Measurements from ENCODE around the gene SLC35D1. TPM values are rescaled to one million over a fixed set of nuclear protein-coding genes. Genes with fewer than 3 reads are reported as not detected.

Gene SLC35D1
- total RNA-seq, 4 donors from 2014 or later, result 7.5 to 9.4 (median 8.2) TPM

DNA sequence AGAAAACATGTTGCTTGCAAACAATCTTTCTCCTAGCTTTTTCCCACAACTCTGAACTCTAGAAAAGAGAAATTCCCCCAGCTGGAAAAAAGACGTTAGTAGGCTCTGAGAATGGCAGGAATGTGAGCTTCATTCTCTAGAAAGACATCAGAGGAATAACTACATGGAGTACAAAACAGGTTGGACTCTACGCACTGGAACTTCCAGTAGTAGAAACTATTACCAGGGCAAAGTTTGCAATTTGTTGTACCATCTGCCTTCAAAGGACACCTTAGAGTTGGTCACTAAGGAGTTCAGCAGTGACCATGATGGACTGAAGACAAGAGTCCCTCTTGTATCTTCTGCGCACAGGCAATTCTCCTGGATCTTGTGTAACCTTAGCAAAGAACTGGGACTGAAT lies 60.9 kb downstream of the SLC35D1 start:
- no peak for DNase-seq (ENCODE audit: extremely low spot score)
- H3K9me3 ChIP-seq, result no peaks in the 10 kb centered on the region
- peaks cover 0 to 37% (median 29%) of the 10 kb centered on the region in 4 donors for H3K36me3 ChIP-seq
- intact Hi-C loops (cut with DNase I), result no loop called here
- no peak for TF ChIP-seq POLR2AphosphoS5 (IDR thresholded peaks at IDR 0.05)
- TF ChIP-seq POLR2A (IDR thresholded peaks at IDR 0.05; ENCODE audit: low read depth), result no peak
- TF ChIP-seq, protein P1, sequence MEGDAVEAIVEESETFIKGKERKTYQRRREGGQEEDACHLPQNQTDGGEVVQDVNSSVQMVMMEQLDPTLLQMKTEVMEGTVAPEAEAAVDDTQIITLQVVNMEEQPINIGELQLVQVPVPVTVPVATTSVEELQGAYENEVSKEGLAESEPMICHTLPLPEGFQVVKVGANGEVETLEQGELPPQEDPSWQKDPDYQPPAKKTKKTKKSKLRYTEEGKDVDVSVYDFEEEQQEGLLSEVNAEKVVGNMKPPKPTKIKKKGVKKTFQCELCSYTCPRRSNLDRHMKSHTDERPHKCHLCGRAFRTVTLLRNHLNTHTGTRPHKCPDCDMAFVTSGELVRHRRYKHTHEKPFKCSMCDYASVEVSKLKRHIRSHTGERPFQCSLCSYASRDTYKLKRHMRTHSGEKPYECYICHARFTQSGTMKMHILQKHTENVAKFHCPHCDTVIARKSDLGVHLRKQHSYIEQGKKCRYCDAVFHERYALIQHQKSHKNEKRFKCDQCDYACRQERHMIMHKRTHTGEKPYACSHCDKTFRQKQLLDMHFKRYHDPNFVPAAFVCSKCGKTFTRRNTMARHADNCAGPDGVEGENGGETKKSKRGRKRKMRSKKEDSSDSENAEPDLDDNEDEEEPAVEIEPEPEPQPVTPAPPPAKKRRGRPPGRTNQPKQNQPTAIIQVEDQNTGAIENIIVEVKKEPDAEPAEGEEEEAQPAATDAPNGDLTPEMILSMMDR (IDR thresholded peaks at IDR 0.05), result no peak
- no peak for TF ChIP-seq EP300 (IDR thresholded peaks at IDR 0.05)
- no peaks in the 10 kb centered on the region for H3K27me3 ChIP-seq
- 89% methylated on average over 3 of the region's 3 CpGs for WGBS
- peaks cover 0 to 10% (median 8%) of the 10 kb centered on the region in 4 donors for H3K4me1 ChIP-seq
- no peak overlapping the region for H3K27ac ChIP-seq (replicated peaks in 1 of 4)
- no peak overlapping the region for H3K4me3 ChIP-seq

DNA sequence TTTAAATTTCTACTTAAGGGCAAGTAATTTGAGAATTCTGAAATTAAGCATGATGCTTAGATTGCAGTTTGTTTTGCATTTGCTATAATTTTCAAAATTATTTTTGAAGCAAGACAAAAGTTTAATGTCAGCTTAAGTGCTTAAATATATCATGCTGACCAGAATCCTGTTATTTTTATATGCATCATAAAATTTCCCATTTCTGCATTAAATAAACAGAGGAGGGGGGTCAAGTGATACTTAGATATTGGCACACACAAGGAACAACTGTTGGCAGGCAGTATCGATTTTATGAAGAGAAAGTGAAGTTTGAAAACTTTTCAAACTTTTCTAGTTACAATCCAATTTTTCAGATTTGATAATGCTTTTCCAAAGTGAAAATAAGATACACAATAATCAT lies 68.1 kb downstream of the SLC35D1 start:
- Histone ChIP-seq H3K4me1 (peaks cover 6 to 13% (median 9%) of the 10 kb centered on the region in 4 donors), H3K27me3 (no peaks in the 10 kb centered on the region), H3K36me3 (peaks cover 11 to 76% (median 55%) of the 10 kb centered on the region in 4 donors), H3K4me3 (no peak overlapping the region), H3K9me3 (no peaks in the 10 kb centered on the region), H3K27ac (replicated peaks in 1 of 4) (no peak overlapping the region)
- 72% methylated on average over 1 of the region's 1 CpG for WGBS
- DNase-seq (ENCODE audit: extremely low spot score), result no peak
- TF ChIP-seq POLR2AphosphoS5 (IDR thresholded peaks at IDR 0.05) (no peak), POLR2A (IDR thresholded peaks at IDR 0.05; ENCODE audit: low read depth) (no peak), EP300 (IDR thresholded peaks at IDR 0.05) (no peak)
- TF ChIP-seq, protein P1 (IDR thresholded peaks at IDR 0.05), result no peak
- intact Hi-C loops (cut with DNase I), result loop anchor here (10.0 kb wide), 1 partner anchor 51 kb away; no protein-coding TSS in a partner anchor

- Histone ChIP-seq H3K27me3 (no peaks in the 10 kb centered on the region), H3K27ac (replicated peaks in 1 of 4) (no peak overlapping the region), H3K9me3 (no peaks in the 10 kb centered on the region), H3K4me3 (no peak overlapping the region), H3K4me1 (peaks cover 8 to 18% (median 14%) of the 10 kb centered on the region in 4 donors), H3K36me3 (peaks cover 16 to 76% (median 57%) of the 10 kb centered on the region in 4 donors)
- intact Hi-C loops (cut with DNase I), result loop anchor here (10.0 kb wide), 1 partner anchor 50 kb away; no protein-coding TSS in a partner anchor
- TF ChIP-seq, protein P1 (IDR thresholded peaks at IDR 0.05), result no peak
- no peak for DNase-seq (ENCODE audit: extremely low spot score)
- WGBS, result 96% methylated on average over 1 of the region's 1 CpG
Observed at GRCh38 chr1:66984491-66984890, 69.5 kb downstream of the SLC35D1 start.

GRCh38 chr1:66982561-66983260 lies 71.2 kb downstream of the SLC35D1 start:
- Histone ChIP-seq H3K4me1 (peaks cover 8 to 18% (median 14%) of the 10 kb centered on the region in 4 donors), H3K27ac (replicated peaks in 1 of 4) (no peak overlapping the region), H3K9me3 (no peaks in the 10 kb centered on the region), H3K27me3 (no peaks in the 10 kb centered on the region), H3K4me3 (no peak overlapping the region), H3K36me3 (peaks cover 30 to 84% (median 57%) of the 10 kb centered on the region in 4 donors)
- intact Hi-C loops (cut with DNase I), result loop anchor here (10.0 kb wide), 1 partner anchor 48 kb away; no protein-coding TSS in a partner anchor
- TF ChIP-seq POLR2AphosphoS5 (IDR thresholded peaks at IDR 0.05) (no peak), POLR2A (IDR thresholded peaks at IDR 0.05; ENCODE audit: low read depth) (no peak), EP300 (IDR thresholded peaks at IDR 0.05) (no peak)
- TF ChIP-seq, protein P1 (IDR thresholded peaks at IDR 0.05), result no peak
- 93% methylated on average over 4 of the region's 4 CpGs for WGBS
- no peak for DNase-seq (ENCODE audit: extremely low spot score)

Data from esophagus muscularis mucosa (tissue), 4 donors.